22Rv1 (cell line): ENCODE measurements around the gene GBP1.

Experiments
- ZFX ChIP-seq: fragments of 450-650 bp; IDR thresholded peaks from 2 replicates; pipeline ENCODE4 v1.6.1; 2017; ENCODE audit warnings: antibody characterized with exemption, borderline replicate concordance
- TF ChIP-seq, protein P1 (sequence below): fragments of 450-650 bp; IDR thresholded peaks from 2 replicates; pipeline ENCODE4 v1.5.1; 2017; ENCODE audit warnings: mild to moderate bottlenecking

DNA sequence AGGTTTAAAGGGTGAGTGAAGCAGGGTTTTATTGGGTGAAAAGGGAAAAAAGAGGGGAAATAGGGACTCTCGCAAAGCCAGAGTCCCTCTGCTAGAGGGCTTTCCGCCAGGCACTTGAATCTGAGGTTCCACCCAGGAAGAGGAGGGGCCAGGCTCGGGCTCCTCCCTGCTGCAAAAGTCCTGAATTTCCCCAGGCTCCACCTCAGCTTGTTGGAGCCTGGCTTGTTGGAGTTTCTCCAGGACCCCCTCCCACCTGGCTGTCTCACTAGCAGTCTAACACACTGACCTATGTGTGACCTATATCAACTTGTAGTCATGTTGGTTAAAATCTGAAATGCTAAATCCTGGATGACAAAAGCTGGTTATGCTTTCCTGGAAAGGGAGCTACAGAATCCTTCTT is 35.4 kb upstream of the GBP1 start:
- TF ChIP-seq, protein P1, sequence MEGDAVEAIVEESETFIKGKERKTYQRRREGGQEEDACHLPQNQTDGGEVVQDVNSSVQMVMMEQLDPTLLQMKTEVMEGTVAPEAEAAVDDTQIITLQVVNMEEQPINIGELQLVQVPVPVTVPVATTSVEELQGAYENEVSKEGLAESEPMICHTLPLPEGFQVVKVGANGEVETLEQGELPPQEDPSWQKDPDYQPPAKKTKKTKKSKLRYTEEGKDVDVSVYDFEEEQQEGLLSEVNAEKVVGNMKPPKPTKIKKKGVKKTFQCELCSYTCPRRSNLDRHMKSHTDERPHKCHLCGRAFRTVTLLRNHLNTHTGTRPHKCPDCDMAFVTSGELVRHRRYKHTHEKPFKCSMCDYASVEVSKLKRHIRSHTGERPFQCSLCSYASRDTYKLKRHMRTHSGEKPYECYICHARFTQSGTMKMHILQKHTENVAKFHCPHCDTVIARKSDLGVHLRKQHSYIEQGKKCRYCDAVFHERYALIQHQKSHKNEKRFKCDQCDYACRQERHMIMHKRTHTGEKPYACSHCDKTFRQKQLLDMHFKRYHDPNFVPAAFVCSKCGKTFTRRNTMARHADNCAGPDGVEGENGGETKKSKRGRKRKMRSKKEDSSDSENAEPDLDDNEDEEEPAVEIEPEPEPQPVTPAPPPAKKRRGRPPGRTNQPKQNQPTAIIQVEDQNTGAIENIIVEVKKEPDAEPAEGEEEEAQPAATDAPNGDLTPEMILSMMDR = no peak
- TF ChIP-seq ZFX = no peak
